Daoy (cell line): ENCODE results near the gene FAM185A. TPM values are rescaled to one million over a fixed set of nuclear protein-coding genes. Genes with fewer than 3 reads are reported as not detected.
"Not testable (repeated sequence)": the region's sequence is repeated elsewhere in the genome, so short reads cannot be mapped to it uniquely, and the experiment has no call there.

ENCODE experiments used
- DNase-seq: peaks from one replicate; pipeline ENCODE4 v3.0.0-alpha.2; 2015; ENCODE audit warnings: low read depth
- total RNA-seq: library from RNA; depleted of rRNA; stranded (reverse); fragments of >200 nt; shearing (Covaris generic); gene quantifications from 2 replicates; pipeline ENCODE4 v1.2.3, GENCODE V29; 2014

Gene FAM185A
- total RNA-seq, 1 experiment from 2014 or later: 16.3 TPM

DNA sequence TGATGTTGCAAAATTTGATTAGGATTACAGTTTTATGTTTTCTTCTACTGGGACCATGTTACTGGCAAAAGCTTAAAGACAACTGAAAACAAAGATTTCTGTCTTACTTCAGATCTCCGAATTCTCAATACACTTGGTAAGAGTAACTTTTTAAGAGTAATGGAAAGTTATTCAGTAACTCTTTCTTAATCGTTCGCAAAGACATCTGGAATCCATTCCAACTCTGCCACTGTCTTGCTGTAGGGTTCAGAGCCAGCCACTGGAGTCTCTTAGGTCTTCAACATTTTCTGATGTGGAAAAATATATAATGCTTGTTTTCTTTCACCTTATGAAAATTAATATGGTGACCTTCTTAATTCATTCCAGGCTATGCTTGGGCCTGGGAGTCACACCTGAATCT lies 29.9 kb downstream of the FAM185A start:
- DNase-seq: not testable (repeated sequence)

DNA sequence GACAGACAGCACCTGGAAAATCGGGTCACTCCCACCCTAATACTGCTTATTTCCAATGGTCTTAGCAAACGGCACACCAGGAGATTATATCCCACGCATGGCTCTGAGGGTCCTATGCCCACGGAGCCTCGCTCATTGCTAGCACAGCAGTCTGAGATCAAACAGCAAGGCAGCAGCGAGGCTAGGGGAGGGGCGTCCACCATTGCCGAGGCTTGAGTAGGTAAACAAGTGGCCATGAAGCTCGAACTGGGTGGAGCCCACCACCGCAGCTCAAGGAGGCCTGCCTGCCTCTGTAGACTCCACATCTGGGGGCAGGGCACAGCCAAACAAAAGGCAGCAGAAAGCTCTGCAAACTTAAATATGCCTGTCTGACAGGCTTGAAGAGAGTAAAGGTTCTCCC lies 32.1 kb downstream of the FAM185A start:
- DNase-seq: not testable (repeated sequence)

DNA sequence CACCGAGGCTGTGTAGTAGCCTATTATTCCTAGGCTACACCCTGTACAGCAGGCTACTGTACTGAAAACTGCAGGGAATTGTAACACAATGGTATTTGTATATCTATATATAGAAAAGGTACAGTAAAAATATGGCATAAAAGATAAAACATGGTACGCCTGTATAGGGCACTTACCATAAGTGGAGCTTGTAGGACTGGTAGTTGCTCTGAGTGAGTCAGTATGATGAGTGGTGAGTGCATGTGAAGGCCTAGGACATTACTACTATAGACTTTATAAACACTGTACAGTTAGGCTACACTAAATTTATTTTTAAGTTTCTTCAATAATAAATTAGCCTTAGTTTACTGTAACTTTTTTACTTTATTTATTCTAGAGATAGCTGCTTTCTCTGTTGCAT lies 40.0 kb downstream of the FAM185A start:
- DNase-seq: not testable (repeated sequence)

GRCh38 chr7:102790364-102791100 lies 41.7 kb downstream of the FAM185A start:
- DNase-seq: not testable (repeated sequence)

GRCh38 chr7:102791367-102791766 lies 42.6 kb downstream of the FAM185A start:
- not testable (repeated sequence) for DNase-seq

DNA sequence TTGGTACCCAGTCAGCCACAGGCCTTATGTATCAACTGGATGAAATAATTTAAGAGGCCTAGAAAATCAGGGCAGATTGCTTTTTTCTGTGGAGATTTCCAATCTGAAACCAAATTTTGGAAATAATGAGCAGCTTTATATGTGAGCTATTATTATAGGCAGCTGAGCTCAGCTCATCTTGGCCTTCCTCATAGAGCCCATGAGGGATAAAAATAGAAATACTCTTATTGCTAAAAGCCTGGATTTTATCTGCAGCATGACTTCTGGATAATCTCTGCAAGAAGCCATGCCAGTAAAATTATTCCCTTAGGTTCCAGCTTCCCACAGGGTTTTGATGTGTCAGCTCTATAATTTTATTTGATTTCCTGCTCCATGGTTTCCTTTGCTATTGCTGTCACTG lies 43.0 kb downstream of the FAM185A start:
- not testable (repeated sequence) for DNase-seq

DNA sequence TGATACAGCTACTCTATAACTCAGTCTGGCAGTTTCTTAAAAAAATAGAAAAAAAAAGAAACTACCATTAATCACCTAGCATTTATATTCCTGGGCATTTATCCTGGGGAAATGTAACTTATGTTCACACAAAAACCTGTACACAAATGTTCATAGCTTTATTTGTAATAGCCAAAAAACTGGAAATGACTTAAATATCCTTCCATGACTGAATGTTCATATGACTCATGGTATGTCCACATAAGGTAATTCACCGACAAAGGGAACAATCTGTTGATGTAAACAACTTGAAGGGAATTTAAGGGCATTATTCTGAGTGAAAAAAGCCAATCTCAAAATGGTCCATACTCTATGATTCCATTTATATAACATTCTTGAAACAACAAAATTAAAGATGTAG lies 45.8 kb downstream of the FAM185A start:
- DNase-seq: not testable (repeated sequence)

- peak; percentile 72 for DNase-seq
Observed at GRCh38 chr7:102795987-102796595, 47.3 kb downstream of the FAM185A start.

- DNase-seq: no peak
Observed at GRCh38 chr7:102806613-102807012, 57.8 kb downstream of the FAM185A start.

DNA sequence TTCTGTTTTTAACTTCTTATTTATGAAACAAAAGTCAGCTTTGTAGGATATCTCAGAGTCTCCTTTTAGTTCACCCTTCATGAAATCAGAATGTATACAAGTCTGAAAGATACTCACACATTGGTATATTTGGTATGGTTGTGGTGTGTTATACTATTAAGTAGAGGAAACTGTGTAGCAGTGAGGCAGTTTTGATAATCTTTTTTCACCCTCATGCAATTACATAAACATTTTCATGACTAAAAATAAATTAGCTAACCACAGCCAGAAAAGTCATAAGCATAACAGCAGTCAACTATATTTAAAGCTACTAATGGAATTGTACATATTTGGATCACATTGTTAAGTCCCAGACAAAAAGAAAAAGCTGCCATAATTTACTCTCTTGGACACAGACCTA lies 62.1 kb downstream of the FAM185A start:
- DNase-seq: no peak

DNA sequence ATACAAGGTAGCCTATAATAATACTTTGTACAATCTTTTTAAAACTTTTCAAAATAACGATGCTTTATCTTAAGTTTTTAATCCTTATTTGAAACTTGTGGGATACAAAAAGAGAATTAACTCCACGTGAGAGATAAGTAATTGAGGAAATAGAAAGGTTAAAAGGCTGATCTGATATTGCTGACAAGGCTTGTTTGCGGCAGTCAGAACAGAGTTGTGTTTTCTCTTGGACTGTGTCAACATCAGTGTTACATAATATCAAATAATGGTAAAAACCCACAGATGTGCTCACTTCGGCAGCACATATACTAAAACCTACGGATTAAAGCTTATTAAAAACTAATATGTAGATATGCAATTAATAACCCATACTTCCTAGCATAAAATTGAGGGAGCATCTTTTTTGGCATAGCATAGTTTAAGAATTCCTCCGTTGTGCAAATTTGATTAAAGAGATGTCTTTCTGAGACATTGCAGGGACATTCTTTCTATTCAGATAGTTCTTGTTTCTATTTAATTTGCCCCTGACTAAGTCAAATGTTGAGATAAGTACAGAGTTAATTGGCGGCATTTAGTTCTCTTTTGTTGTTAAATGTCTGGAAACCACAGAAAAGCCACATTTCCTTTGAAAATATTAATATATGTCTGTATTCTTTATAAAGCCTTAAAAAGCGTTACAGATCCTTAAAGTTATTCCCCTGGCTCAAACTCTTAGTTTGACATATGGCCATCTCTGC lies 63.3 kb downstream of the FAM185A start:
- DNase-seq: no peak

GRCh38 chr7:102813191-102814024 lies 64.6 kb downstream of the FAM185A start:
- no peak for DNase-seq

- DNase-seq: peak; percentile 49
Observed at GRCh38 chr7:102814025-102814471, 65.2 kb downstream of the FAM185A start.

DNA sequence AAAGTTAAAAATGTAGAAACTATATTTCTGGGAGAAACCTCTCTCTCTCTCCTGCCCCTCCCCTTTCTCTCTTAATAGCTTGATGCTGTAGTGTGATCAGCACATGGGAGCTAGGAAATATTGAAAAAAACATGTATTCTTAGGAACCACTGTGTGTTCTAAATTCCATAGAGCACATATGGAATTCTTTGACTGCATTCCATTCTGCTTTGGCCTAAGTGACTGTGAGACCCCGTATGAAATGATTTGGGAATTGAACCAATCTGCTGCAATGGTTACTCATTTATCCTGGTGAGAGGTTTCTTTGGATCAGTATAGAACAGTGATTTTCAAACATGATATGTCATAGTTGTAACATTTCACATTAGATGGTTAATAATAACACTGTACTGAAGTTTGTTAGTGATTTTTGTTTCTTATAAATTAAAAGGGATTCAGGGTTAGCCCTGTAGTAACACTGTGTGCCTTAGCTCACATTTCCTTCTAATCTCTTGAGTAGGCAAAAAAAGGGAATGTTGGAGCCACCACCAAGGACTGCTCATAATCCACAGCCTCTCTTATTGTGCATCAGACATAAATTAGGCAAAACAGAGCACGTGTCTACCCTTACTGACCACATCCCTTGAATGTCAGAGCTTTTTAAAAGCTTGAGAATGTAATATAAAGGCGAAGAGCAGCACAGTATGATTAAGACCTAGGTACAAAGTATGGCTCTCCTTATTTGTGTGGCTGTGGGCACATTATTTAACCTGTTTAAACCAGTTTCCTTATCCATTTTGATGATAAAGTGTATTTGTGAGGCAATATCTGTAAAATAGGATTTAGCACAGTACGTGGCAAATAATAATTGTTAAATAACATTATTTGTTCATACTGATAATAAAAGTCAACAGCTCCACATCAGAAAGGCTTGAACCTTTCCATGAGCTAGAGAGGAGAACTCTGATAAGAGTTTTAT lies 69.1 kb downstream of the FAM185A start:
- DNase-seq: no peak

DNA sequence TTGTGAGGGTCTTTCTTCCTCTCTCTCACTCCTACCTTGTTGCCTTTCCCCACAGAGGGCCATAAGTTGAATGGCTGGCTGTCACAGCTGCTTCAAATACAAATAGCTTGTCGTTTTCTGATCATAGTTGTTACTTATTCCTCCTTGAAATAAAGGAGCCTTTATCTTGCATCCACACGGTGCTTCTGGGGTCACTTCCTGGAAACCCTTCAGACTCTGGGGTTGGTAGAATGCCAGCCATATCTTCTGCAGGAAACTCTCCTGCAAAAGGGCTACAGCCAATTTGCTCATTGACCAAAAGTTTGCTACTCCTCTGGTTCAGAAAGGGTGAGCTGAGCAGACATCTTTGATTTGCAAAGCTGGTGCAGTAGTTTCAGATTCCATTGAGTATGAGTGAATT lies 70.4 kb downstream of the FAM185A start:
- no peak for DNase-seq

- DNase-seq: no peak
Observed at GRCh38 chr7:102821994-102822747, 73.4 kb downstream of the FAM185A start.

GRCh38 chr7:102823390-102824119 lies 74.8 kb downstream of the FAM185A start:
- DNase-seq: no peak

GRCh38 chr7:102828286-102828685 lies 79.5 kb downstream of the FAM185A start:
- DNase-seq: no peak

DNA sequence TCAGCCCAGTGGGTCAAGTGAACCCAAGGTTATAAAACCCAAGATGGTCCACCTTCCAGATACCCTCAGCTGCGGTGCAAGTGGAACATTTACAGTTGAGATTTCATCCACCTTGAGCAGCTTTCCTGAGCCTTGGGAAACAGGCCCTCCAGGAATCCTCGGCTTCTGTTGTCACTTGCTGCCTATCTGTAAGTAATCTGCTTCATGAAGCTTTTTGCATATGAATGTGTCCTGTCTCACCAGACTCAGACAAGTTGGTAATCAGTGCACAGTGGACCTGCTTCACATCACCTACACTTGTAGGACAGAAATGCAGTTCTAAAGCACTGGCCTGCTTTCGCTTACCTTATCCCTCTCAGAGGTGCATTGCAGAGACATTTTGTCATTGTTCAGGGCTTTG lies 80.3 kb downstream of the FAM185A start:
- DNase-seq: no peak
